Fibroblast of the aortic adventitia (primary cell): ENCODE results near the gene ZNF322. TPM values are rescaled to one million over a fixed set of nuclear protein-coding genes. Genes with fewer than 3 reads are reported as not detected.
A peak's percentile ranks its signal among the peaks of the same experiment; 100 is the strongest.

Experiments
- DNase-seq: peaks from one replicate; pipeline ENCODE4 v3.0.0-alpha.2; 2010; ENCODE audit warnings: low read depth
- H3K4me3 ChIP-seq: 2 replicates; pipeline ENCODE4 v1.5.1; 2011; ENCODE audit warnings: low read depth, mild to moderate bottlenecking, control low read depth, low read length, moderate library complexity
- CTCF ChIP-seq: IDR thresholded peaks from 2 replicates; pipeline ENCODE4 v1.5.1; 2011; ENCODE audit warnings: mild to moderate bottlenecking, low read length, control low read depth, inconsistent platforms; ENCODE audit not compliant: insufficient read depth
- total RNA-seq: library from RNA; depleted of rRNA; stranded (reverse); fragments of >200 nt; gene quantifications from 2 replicates; pipeline ENCODE4 v1.2.3, GENCODE V29; 2012; ENCODE audit warnings: low replicate concordance

ZNF322 gene
- total RNA-seq, 1 donor: 15.5 TPM

GRCh38 chr6:26607434-26608230, 51.9 kb downstream of the ZNF322 start:
- peak overlapping the region; percentile 53 for H3K4me3 ChIP-seq
- peak; percentile 85 for TF ChIP-seq CTCF
- peak; percentile 73 for DNase-seq

GRCh38 chr6:26604797-26605196, 54.7 kb downstream of the ZNF322 start:
- no peak for DNase-seq
- H3K4me3 ChIP-seq: no peak overlapping the region
- no peak for TF ChIP-seq CTCF

- no peak overlapping the region for H3K4me3 ChIP-seq
- DNase-seq: no peak
- no peak for TF ChIP-seq CTCF
Observed at GRCh38 chr6:26604026-26604425, 55.5 kb downstream of the ZNF322 start.

GRCh38 chr6:26602262-26602661, 57.3 kb downstream of the ZNF322 start:
- TF ChIP-seq CTCF: no peak
- H3K4me3 ChIP-seq: no peak overlapping the region
- DNase-seq: no peak

GRCh38 chr6:26600759-26601158, 58.8 kb downstream of the ZNF322 start:
- no peak for TF ChIP-seq CTCF
- no peak for DNase-seq
- H3K4me3 ChIP-seq: no peak overlapping the region

GRCh38 chr6:26599591-26599990, 60.0 kb downstream of the ZNF322 start:
- no peak for DNase-seq
- no peak for TF ChIP-seq CTCF
- no peak overlapping the region for H3K4me3 ChIP-seq

GRCh38 chr6:26599134-26599533, 60.4 kb downstream of the ZNF322 start:
- DNase-seq: no peak
- no peak for TF ChIP-seq CTCF
- H3K4me3 ChIP-seq: no peak overlapping the region
